Astrocyte (in vitro differentiated cells and primary cell): ENCODE results near the gene CNTNAP2. TPM values are rescaled to one million over a fixed set of nuclear protein-coding genes. Genes with fewer than 3 reads are reported as not detected.

Experiments used
- DNase-seq: peaks from one replicate; pipeline ENCODE4 v3.0.0-alpha.2; 2010; ENCODE audit warnings: low read depth
- FAIRE-seq: peaks from 2 replicates; lab custom pipeline; 2011; peaks lifted over from hg19 to GRCh38; lab: Jason Lieb, UNC
- H2AFZ ChIP-seq: 2 replicates; pipeline ENCODE4 v1.6.0; 2012; ENCODE audit warnings: low read depth, low read length, inconsistent platforms
- H3K27ac ChIP-seq: 2 replicates; pipeline ENCODE4 v1.5.1; 2011; ENCODE audit warnings: low read depth, low read length, inconsistent platforms
- H3K27me3 ChIP-seq: 2 replicates; pipeline ENCODE4 v1.6.0; 2011; ENCODE audit warnings: low read length, inconsistent platforms; ENCODE audit not compliant: insufficient read depth
- H3K36me3 ChIP-seq: 2 replicates; pipeline ENCODE4 v1.5.1; 2011; ENCODE audit warnings: low read length, inconsistent platforms; ENCODE audit not compliant: insufficient read depth
- H3K4me1 ChIP-seq: 2 replicates; pipeline ENCODE4 v1.5.1; 2011; ENCODE audit warnings: low read length, inconsistent platforms; ENCODE audit not compliant: insufficient read depth
- H3K4me2 ChIP-seq: 2 replicates; pipeline ENCODE4 v1.6.0; 2012; ENCODE audit warnings: low read length, inconsistent platforms
- H3K4me3 ChIP-seq: 2 replicates; pipeline ENCODE4 v1.5.1; 2011; ENCODE audit warnings: low read depth, mild to moderate bottlenecking, low read length, inconsistent platforms; ENCODE audit not compliant: insufficient read depth
- H3K79me2 ChIP-seq: 2 replicates; pipeline ENCODE4 v1.6.0; 2012; ENCODE audit warnings: mild to moderate bottlenecking, low read length, inconsistent platforms; ENCODE audit not compliant: insufficient read depth
- H3K9ac ChIP-seq: 2 replicates; pipeline ENCODE4 v1.6.0; 2012; ENCODE audit warnings: mild to moderate bottlenecking, low read length, inconsistent platforms
- H3K9me3 ChIP-seq: 2 replicates; pipeline ENCODE4 v1.5.1; 2012; ENCODE audit warnings: low read depth, mild to moderate bottlenecking, low read length, inconsistent platforms; ENCODE audit not compliant: insufficient read depth
- H4K20me1 ChIP-seq: 2 replicates; pipeline ENCODE4 v1.6.0; 2012; ENCODE audit warnings: low read length, inconsistent platforms; ENCODE audit not compliant: insufficient read depth
- H3K27ac Mint-ChIP-seq: one replicate; pipeline ENCODE4 v1.8.0; 2021; ENCODE audit warnings: mild to moderate bottlenecking, mixed read lengths; ENCODE audit not compliant: unreplicated experiment
- H3K27me3 Mint-ChIP-seq: one replicate; pipeline ENCODE4 v1.8.0; 2021; ENCODE audit warnings: low read depth, mixed read lengths; ENCODE audit not compliant: unreplicated experiment
- H3K36me3 Mint-ChIP-seq: one replicate; pipeline ENCODE4 v1.8.0; 2021; ENCODE audit warnings: low read depth, mixed read lengths; ENCODE audit not compliant: unreplicated experiment
- H3K4me1 Mint-ChIP-seq: one replicate; pipeline ENCODE4 v1.8.0; 2021; ENCODE audit warnings: low read depth, mixed read lengths; ENCODE audit not compliant: unreplicated experiment
- H3K4me3 Mint-ChIP-seq: one replicate; pipeline ENCODE4 v1.8.0; 2021; ENCODE audit warnings: mild to moderate bottlenecking, moderate library complexity, mixed read lengths; ENCODE audit not compliant: unreplicated experiment
- H3K9me3 Mint-ChIP-seq: one replicate; pipeline ENCODE4 v1.8.0; 2021; ENCODE audit warnings: mild to moderate bottlenecking, mixed read lengths; ENCODE audit not compliant: unreplicated experiment
- EZH2 ChIP-seq: IDR thresholded peaks from 2 replicates; pipeline ENCODE4 v1.6.1; 2012; ENCODE audit warnings: mild to moderate bottlenecking, low read length, inconsistent platforms; ENCODE audit not compliant: insufficient read depth
- total RNA-seq: library from RNA; stranded (reverse); gene quantifications from 2 replicates; pipeline ENCODE4 v1.2.1, GENCODE V29; 2021
- TF ChIP-seq, protein P1 (sequence below): IDR thresholded peaks from 2 replicates; pipeline ENCODE4 v1.5.1; 2011; ENCODE audit warnings: low read depth, mild to moderate bottlenecking, inconsistent platforms, low read length, moderate library complexity; ENCODE audit not compliant: insufficient read depth

The CNTNAP2 gene
- total RNA-seq, 1 donor from 2014 or later = 20.0 TPM

DNA sequence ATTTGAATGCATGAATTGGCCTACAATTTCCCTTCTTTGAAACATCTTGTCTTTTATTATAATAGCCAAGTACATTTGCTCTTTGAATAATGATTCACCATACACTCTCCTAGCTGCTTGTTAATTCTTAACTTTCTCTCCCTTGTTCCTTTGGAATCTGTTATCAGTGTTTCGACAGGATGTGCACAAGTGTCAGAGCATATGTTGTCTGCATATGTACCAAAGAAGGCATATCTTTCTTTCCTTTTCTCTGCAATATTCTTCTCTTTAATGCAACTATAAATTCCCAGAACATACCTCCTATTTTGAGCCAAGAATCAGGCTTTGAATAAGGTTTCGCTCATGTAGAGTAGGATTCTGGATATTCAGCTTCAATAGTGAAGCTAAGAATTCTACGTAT is 1625.7 kb downstream of the CNTNAP2 start:
- Histone ChIP-seq H3K4me3 (no peak overlapping the region), H3K79me2 (no peaks in the 10 kb centered on the region), H3K9ac (no peak overlapping the region), H3K36me3 (no peaks in the 10 kb centered on the region), H2AFZ (no peak overlapping the region), H3K27me3 (no peaks in the 10 kb centered on the region), H3K4me2 (no peak overlapping the region), H4K20me1 (no peaks in the 10 kb centered on the region), H3K9me3 (no peaks in the 10 kb centered on the region), H3K4me1 (no peaks in the 10 kb centered on the region), H3K27ac (no peak overlapping the region)
- DNase-seq (no peak), FAIRE-seq (no peak)
- Mint-ChIP-seq H3K27me3 (peaks cover 3% of the 10 kb centered on the region), H3K36me3 (no peaks in the 10 kb centered on the region), H3K4me1 (no peaks in the 10 kb centered on the region), H3K27ac (no peak overlapping the region), H3K4me3 (no peak overlapping the region), H3K9me3 (peaks cover 6% of the 10 kb centered on the region)
- TF ChIP-seq EZH2 = no peak
- TF ChIP-seq, protein P1, sequence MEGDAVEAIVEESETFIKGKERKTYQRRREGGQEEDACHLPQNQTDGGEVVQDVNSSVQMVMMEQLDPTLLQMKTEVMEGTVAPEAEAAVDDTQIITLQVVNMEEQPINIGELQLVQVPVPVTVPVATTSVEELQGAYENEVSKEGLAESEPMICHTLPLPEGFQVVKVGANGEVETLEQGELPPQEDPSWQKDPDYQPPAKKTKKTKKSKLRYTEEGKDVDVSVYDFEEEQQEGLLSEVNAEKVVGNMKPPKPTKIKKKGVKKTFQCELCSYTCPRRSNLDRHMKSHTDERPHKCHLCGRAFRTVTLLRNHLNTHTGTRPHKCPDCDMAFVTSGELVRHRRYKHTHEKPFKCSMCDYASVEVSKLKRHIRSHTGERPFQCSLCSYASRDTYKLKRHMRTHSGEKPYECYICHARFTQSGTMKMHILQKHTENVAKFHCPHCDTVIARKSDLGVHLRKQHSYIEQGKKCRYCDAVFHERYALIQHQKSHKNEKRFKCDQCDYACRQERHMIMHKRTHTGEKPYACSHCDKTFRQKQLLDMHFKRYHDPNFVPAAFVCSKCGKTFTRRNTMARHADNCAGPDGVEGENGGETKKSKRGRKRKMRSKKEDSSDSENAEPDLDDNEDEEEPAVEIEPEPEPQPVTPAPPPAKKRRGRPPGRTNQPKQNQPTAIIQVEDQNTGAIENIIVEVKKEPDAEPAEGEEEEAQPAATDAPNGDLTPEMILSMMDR = no peak

DNA sequence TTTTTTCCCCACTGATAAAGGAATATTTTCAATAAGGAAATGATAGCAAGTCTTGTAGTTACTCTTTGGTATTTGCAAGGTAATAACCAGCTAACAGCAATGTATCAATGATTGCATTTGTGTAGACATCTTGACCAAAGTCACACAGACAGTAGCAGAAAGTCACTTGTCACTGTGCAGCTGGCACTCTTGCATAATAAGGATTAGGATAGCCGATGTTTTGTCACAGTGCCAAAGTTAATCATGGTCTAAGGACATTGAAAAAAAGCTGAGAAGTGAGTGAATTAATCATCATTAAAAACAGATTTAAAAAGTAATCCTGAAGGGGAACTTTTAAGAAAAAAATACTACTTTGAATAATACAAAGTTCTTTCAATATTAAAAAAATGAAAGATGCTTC is 1639.7 kb downstream of the CNTNAP2 start:
- Histone ChIP-seq H2AFZ (no peak overlapping the region), H3K79me2 (no peaks in the 10 kb centered on the region), H3K4me2 (no peak overlapping the region), H3K27me3 (no peaks in the 10 kb centered on the region), H4K20me1 (no peaks in the 10 kb centered on the region), H3K36me3 (no peaks in the 10 kb centered on the region), H3K27ac (no peak overlapping the region), H3K4me3 (no peak overlapping the region), H3K4me1 (no peaks in the 10 kb centered on the region), H3K9me3 (no peaks in the 10 kb centered on the region), H3K9ac (no peak overlapping the region)
- no peak for DNase-seq
- Mint-ChIP-seq H3K9me3 (peaks cover 2% of the 10 kb centered on the region), H3K27ac (no peak overlapping the region), H3K27me3 (no peaks in the 10 kb centered on the region), H3K4me1 (no peaks in the 10 kb centered on the region), H3K4me3 (no peak overlapping the region), H3K36me3 (no peaks in the 10 kb centered on the region)
- FAIRE-seq = no peak
- TF ChIP-seq, protein P1 = no peak
- TF ChIP-seq EZH2 = no peak

DNA sequence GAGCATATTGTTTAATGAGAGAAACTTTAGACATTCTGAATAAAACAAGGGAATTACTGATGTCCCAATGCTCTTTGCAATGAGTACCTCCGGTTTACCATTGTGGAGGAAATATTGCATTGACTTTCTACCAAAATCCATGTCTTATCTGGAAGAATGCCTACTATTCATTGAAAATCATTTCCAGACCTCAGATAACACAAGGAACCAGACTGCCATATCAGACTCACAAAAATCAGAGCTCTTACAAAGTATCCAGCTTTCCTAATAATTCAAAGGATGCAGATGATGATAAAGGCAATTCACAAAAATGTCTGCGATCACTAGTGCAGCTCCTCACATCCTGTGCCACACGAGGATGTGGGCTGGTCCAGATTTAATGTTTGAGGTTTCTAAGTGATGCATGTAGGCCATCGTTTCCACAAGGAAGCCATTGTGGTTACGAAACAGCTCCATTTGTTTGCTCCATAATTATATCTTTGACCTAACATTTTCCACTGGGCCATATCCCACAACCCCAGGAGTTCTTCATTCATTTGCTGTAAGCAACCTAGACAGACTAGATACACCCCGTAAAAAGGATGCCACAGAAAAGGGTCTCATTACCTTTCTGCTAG is 1642.8 kb downstream of the CNTNAP2 start:
- Histone ChIP-seq H3K9ac (no peak overlapping the region), H4K20me1 (no peaks in the 10 kb centered on the region), H3K9me3 (no peaks in the 10 kb centered on the region), H3K27ac (no peak overlapping the region), H3K4me1 (no peaks in the 10 kb centered on the region), H3K4me2 (no peak overlapping the region), H3K4me3 (no peak overlapping the region), H3K36me3 (no peaks in the 10 kb centered on the region), H2AFZ (no peak overlapping the region), H3K27me3 (no peaks in the 10 kb centered on the region), H3K79me2 (no peaks in the 10 kb centered on the region)
- Mint-ChIP-seq H3K4me1 (no peaks in the 10 kb centered on the region), H3K9me3 (peaks cover 2% of the 10 kb centered on the region), H3K4me3 (no peak overlapping the region), H3K36me3 (no peaks in the 10 kb centered on the region), H3K27me3 (peaks cover 3% of the 10 kb centered on the region), H3K27ac (no peak overlapping the region)
- FAIRE-seq (no peak), DNase-seq (no peak)
- TF ChIP-seq, protein P1 = no peak
- no peak for TF ChIP-seq EZH2
